Testis (tissue), 2 donors: ENCODE results near the gene HLF.

Source experiments
- POLR2A ChIP-seq: fragments of 450-650 bp; IDR thresholded peaks from one replicate; pipeline ENCODE4 v1.6.1; 2017; ENCODE audit warnings: antibody characterized with exemption, mild to moderate bottlenecking, moderate library complexity
- TF ChIP-seq, protein P1 (sequence below), 3 experiments: fragments of 450-650 bp in 2 of 3; fragments of 200-600 bp in 1 of 3; sonication (generic) in 1 of 3; IDR thresholded peaks; one replicate each; pipeline ENCODE4 v1.5.1; 2016 to 2019; ENCODE audit warnings: antibody characterized with exemption in 3 of 3, mild to moderate bottlenecking in 2 of 3, moderate library complexity in 1 of 3

DNA sequence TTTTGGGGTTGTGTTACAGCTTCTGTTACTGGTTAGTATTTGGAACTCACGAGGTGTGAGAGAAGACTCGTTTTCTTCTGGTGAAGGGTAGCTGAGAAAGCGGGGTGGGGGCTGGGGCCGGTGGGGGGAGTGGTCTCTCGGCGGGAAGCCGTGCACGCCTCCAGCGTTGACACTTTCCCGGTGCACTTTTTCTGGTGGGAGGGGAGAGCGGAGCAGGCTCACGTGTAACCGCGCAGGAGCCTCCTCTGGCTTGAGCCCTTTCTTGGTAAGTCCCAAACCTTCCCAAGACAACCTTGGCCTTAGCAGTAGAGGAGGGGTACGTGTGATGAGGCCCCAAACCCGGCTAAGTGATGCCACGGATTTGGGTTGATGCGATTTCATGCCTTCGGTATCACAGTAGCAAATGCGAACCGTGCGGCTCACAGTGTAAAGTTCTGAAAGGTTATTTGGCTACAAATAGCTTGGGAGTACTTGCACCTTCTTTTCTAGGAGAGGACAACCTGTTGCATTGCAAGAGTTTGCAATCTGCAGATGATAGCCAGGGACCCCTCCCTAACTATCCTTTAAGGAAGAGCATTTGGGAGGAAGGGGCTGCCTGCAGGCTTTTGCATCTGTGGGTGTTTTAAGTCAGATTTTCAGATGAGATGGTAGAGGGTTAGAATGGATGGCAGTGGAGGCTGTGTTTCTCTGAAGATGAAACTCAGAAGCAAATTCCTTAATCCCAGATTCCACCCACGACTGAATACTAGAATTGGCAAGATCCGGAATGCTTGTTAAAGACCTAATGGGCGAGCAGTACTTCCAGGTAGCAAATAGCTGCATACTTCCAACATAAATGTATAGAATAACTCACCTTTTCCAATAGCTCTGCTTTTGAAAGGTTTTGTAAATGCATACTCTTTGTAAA lies 1.5 kb downstream of the HLF start:
- TF ChIP-seq, protein P1, sequence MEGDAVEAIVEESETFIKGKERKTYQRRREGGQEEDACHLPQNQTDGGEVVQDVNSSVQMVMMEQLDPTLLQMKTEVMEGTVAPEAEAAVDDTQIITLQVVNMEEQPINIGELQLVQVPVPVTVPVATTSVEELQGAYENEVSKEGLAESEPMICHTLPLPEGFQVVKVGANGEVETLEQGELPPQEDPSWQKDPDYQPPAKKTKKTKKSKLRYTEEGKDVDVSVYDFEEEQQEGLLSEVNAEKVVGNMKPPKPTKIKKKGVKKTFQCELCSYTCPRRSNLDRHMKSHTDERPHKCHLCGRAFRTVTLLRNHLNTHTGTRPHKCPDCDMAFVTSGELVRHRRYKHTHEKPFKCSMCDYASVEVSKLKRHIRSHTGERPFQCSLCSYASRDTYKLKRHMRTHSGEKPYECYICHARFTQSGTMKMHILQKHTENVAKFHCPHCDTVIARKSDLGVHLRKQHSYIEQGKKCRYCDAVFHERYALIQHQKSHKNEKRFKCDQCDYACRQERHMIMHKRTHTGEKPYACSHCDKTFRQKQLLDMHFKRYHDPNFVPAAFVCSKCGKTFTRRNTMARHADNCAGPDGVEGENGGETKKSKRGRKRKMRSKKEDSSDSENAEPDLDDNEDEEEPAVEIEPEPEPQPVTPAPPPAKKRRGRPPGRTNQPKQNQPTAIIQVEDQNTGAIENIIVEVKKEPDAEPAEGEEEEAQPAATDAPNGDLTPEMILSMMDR (IDR thresholded peaks at IDR 0.05), result no peak
- TF ChIP-seq POLR2A, result no peak
